Stimulated activated CD8-positive, alpha-beta memory T cell treated with anti-CD3 and anti-CD28 coated beads, Interleukin-4, amount 100 ng/mL, for 24 hours (primary cell): ENCODE measurements around the gene GPR26.
"Not testable (repeated sequence)": the region's sequence is repeated elsewhere in the genome, so short reads cannot be mapped to it uniquely, and the experiment has no call there.

ENCODE experiments used
- DNase-seq: peaks from one replicate; pipeline ENCODE4 v3.0.0-alpha.2; 2020; ENCODE audit warnings: low read depth

GPR26 gene

DNA sequence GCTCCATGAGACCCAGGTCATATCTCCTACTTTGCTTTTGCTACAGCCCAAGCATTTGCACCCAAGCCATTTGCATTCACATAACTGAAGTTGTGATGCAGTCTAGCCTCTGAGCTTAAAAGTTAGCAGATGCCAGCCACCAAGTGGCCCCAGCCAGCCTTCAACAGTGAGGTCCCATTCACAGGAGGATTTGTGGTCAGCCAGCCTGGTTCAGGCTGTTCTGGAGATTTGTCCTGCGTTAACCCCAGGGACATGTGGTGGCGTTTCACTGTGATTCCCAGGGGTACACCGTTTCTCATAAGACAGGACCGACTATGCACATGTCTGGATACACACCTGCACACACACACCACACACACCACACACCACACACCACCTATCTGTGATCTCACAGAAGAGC lies 51.2 kb downstream of the GPR26 start:
- DNase-seq: no peak

DNA sequence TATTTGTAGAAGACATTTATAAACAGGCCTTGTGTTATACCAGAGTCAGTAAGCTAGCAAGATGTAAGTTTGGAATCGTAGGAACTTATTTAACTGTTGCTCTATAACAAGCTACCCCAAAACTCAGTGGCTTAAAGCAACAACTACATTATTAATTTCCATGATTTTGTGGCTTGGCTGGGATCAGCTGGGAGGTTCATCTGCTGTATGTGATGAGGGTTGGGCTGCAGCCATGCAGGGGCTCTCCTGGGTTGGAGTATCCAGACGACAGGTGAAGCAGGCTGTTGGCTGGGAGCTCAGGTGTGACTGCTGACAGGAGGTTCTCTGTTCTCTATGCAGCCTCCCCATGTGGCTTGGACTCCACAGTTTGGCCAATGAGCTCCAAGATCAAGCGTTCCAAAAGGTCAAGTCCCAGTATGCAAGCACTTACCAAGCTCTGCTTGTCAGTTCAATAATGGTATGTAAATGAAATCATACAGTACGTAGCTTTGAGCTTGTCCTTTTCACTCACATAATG lies 52.4 kb downstream of the GPR26 start:
- DNase-seq: no peak

DNA sequence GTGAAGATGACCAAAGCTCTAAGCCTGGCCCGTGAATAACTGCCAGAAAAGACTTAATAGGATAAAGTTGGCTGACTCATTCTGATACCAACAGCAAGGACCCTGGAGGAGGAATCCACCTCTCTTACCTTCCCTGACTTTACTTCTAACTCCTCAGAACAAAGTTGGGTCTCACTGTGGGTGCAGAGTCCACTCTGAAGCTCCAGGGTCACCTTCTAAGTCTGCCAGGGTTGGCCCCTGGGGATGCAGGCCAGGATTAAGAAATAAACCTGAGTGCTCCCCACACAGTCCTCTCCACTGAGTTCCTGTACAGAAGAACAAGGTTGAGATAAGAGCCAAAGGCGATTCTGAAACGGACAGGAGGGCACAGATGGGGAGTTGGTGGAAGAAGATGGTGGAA lies 54.4 kb downstream of the GPR26 start:
- DNase-seq: no peak

DNA sequence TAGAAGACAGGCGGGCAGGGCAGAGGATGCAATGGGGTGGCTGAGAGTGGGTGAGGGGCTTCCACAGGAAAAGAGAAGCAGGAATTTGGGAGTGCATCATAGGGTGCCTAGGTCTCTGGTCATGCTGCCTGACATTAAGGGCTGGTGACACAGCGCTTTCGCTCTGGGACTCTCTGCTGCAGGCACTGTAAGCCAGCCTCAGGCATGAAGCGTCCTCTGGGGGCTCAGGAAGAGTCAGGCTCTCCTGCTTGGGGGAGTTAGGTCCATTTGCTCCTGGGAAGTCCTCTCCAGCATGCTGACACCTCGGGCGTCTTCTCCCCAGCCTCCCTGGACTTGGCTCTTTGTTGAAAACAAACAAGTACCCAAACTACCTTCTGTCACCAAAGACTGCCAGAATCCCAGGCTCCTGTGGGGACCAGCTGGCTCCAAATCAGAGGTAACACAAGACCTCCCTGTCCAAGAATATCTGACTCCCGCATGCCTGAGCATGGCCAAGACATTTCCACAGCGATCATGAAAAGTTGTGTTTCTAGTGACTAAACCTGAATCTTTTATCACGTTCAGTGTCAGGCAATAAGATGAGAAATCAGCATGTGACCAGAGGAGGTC lies 55.4 kb downstream of the GPR26 start:
- DNase-seq: no peak

DNA sequence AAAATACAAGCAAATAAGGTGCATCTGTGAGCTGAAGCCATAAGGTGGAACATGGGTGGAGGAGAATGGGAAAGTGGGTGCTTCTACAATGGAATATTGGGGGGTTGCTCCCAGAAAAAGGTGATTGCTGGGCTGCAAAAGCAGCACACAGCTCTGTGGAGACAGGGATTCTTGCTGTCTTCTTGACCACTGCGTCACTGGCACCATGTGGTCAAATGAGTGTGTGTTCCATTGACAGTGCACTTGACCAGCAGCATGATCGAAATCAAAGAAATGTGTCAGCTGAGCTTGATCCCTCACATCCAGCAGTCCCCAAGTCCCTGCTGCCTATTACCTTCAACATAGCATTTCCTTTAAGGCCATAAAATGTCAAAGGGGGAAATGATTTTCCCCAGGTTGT lies 56.2 kb downstream of the GPR26 start:
- no peak for DNase-seq

DNA sequence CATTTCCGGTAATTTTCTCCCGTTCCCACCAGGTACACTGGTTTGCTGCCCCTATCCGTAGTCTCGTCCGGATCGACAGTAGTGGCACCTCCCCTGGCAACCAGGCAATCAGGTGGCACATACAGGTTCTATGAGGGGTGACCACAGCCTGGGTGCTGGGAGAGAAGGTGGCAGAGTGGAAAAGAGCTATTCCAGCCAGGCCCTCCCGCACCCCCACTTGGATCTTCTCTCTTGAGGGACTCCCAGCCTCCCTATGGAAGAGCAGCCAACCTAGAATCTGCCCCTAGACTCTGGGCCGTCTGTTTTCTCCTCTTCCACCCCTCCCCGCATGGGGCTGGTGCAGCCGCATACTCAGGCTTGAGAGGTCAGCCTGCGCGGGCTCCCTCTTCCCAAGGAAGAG lies 58.6 kb downstream of the GPR26 start:
- no peak for DNase-seq

DNA sequence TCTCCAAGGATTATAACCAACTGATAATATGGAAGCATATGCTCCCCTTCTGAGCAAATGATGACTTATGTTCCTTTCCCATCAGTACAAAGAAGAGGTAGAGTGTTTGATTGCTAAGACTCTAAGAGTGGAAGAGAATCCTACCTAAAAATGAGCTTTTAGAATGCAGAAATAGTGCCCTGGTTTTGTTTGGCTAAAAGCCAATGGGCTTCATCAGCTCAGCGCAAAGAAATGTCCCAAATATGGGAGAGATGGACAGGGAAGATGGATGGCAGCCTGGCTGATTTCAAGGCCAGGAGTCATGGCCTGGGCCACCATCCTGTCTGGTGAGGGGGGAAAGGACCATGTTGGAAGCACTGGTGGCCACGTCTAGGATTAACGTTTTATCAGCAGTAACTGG lies 60.2 kb downstream of the GPR26 start:
- DNase-seq: no peak

DNA sequence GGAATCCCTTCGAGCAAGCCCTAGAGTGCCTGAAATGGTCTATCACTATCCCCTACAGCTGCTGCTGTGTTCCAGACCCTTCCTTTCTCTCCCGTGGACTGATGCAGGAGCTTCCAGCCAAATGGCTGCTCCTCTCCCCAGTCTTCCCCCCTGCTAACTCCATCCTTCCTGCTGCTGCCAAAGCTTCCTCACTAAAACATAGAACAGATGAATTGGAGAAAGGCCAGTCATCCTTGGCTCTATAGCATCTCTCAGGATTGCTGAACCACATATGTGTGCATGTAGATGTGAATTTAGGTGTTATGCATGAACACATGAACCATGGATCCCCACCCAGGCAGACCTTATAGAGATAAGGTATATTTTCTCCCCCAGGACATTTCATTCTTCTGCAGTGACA lies 60.7 kb downstream of the GPR26 start:
- no peak for DNase-seq

DNA sequence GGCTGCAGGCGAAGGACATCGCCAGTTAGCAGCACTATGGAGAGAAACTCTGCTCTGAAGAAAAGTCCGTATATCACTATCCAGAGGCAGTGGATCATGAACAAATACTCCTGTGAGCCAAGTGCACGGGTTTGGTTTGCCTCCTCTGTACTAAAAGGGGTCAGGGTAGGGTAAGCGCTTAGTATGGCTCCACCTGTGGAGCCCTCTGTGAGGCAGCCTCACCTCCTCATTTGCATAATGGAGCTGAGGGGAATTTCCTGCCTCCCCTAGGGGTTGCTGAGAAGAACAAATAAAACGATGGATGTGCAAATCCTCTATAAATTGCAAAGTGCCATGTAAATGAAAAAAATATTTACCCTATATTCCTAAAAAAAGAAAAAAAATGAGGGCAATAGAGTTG lies 63.4 kb downstream of the GPR26 start:
- no peak for DNase-seq

DNA sequence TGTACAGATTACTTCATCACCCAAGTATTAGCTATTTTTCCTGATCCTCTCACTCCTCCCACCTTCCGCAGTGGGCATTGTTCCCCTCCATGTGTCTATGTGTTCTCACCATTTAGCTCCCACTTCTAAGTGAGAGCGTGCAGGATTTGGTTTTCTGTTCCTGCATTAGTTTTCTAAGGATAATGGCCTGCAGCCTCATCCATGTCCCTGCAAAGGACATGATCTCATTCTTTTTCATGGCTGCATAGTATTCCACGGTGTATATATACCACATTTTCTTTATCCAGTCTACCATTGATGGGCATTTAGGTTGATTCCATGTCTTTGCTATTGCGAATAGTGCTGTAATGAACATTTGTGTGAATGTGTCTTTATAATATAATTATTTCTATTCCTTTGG lies 70.8 kb downstream of the GPR26 start:
- not testable (repeated sequence) for DNase-seq

DNA sequence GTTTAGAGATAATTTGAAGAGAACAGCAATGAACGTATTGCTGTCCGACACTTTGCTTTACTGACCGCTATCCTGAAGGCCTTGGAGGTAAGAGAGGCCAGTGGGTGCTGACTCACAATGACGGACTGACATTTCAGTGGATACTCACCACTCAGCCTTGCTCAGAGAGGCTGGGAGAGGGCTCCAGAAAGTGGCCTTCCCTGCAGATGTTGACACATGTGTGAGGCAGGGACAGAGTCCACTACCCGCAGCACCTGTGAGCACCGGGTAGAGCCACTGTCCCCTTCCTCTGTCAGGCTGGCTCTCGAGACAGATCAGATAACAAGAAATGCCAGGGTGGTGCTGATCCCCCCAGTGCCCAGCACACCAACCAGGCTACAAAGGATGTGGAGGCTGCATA lies 75.0 kb downstream of the GPR26 start:
- DNase-seq: no peak

DNA sequence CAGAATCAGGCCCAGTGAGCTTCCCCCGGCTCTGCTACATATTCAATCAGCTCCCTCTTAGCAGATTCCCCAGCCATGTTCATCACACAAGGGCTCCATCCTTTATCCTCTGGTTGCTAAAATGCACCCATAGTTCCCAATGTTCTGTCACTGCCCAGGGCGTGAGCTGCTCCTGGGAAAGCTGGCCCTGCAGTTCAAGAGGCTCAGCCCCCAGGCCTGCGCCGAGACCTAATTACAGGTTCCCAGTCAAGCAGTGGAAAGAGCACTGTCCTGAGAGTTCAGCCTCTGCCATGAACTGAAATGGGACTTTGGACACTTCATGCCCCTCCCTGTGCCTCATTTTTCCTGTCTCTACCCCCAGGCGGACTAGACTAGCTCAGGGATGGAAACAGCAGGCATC lies 75.6 kb downstream of the GPR26 start:
- DNase-seq: no peak

DNA sequence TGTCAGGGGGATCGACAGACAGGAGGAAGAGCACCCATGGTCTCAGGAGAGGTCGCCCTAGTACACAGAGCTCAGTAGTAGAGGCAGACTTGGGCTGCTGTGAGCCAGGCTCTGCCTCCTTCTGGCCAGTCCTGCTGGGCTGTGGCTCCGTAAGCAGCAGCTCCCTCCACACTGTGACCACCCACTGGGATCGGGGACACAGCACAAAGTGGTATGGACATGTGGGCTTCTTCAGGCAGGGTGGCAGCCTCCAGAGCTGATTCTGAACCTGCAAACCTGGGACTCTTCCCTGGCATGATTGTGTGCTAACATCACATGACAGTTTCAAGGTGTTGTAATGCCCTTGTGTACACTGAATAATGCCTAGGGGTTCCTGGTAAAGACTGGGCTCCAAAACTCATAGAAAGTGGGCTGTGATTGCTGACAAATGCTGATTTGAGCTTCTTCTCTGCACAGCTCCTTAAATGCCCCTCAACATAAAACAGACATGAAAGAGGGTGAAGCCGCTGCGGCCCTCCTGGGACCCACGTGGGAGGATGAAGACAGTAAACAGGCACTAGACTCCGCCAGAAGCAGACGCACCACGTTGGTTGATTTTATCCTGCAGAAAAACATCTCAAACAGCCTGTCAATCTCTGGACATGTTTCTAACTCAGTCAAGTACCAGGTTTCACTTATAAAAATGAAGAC lies 76.7 kb downstream of the GPR26 start:
- no peak for DNase-seq

DNA sequence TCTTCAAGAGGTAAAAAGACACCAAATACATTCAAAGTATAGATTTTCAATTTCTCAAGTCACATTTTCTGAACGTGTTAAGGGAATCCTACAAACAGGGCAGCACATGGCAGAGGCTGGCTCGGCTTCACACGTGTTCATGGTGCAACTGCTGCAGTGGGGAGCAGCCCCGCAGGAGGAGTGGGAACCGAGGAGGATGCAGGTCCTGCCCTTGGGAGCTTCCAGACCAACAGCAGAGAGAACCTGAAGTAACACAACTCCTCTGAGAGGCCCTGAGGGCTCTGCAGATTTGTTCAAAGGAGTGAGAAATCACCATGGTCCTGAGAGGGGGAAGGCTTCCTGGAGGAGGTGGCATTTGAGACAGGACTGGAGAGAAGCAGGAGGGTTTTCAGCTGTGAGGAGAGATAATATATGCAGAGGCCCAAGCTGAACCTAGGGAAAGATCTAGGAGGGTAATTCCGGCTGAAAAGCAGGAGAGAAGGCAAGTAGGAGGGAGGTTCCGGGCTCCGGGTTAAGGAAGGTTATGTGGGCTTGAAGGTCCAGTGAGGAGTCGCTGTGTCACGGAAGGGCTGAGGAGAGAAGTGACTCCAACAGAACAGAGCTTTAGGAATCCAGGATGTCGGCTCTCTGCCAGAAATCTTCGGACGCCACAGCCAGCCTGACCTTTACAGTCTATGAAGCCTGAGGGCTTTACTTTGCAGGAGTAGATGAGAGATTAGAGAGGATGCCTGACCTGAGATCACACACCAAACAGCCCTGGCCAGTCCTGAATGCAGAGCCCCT lies 77.5 kb downstream of the GPR26 start:
- DNase-seq: no peak

DNA sequence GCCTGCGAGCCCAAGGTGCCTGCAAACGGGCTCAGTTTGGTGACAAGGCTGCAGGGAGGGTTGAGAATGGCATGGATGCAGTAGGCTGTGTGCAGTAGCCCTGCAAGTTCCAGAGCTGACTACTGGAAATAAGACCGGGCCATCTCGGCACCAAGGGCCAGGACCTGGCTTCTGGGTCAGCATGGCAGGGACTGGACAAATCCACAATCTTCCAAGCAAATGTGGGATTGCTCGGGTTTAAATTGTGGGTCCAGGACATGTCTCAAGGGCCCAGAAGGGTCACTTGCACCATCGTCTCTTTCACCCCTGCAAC lies 78.0 kb downstream of the GPR26 start:
- DNase-seq: no peak
